Retinal pigment epithelial cell (primary cell): ENCODE results near the gene RNF113B.

Experiments used
- DNase-seq: peaks from one replicate; pipeline ENCODE4 v3.0.0-alpha.2; 2010; ENCODE audit warnings: low read depth
- H3K4me3 ChIP-seq: 2 replicates; pipeline ENCODE4 v1.5.1; 2011; ENCODE audit warnings: mild to moderate bottlenecking, low read length, control low read depth, moderate library complexity
- TF ChIP-seq, protein P1 (sequence below): conservative IDR thresholded peaks from 2 replicates; pipeline ENCODE4 v1.5.1; 2011; ENCODE audit warnings: low read depth, low read length, control low read depth, inconsistent platforms

The RNF113B gene

GRCh38 chr13:98222081-98222554, 45.0 kb upstream of the RNF113B start:
- DNase-seq, result no peak
- TF ChIP-seq, protein P1, sequence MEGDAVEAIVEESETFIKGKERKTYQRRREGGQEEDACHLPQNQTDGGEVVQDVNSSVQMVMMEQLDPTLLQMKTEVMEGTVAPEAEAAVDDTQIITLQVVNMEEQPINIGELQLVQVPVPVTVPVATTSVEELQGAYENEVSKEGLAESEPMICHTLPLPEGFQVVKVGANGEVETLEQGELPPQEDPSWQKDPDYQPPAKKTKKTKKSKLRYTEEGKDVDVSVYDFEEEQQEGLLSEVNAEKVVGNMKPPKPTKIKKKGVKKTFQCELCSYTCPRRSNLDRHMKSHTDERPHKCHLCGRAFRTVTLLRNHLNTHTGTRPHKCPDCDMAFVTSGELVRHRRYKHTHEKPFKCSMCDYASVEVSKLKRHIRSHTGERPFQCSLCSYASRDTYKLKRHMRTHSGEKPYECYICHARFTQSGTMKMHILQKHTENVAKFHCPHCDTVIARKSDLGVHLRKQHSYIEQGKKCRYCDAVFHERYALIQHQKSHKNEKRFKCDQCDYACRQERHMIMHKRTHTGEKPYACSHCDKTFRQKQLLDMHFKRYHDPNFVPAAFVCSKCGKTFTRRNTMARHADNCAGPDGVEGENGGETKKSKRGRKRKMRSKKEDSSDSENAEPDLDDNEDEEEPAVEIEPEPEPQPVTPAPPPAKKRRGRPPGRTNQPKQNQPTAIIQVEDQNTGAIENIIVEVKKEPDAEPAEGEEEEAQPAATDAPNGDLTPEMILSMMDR, result no peak
- no peak overlapping the region for H3K4me3 ChIP-seq

GRCh38 chr13:98221234-98221633, 44.2 kb upstream of the RNF113B start:
- H3K4me3 ChIP-seq, result no peak overlapping the region
- TF ChIP-seq, protein P1, result no peak
- no peak for DNase-seq

- TF ChIP-seq, protein P1, result no peak
- DNase-seq, result no peak
- H3K4me3 ChIP-seq, result no peak overlapping the region
These were observed 43.3 kb upstream of the RNF113B start for GRCh38 chr13:98220271-98220791.

DNA sequence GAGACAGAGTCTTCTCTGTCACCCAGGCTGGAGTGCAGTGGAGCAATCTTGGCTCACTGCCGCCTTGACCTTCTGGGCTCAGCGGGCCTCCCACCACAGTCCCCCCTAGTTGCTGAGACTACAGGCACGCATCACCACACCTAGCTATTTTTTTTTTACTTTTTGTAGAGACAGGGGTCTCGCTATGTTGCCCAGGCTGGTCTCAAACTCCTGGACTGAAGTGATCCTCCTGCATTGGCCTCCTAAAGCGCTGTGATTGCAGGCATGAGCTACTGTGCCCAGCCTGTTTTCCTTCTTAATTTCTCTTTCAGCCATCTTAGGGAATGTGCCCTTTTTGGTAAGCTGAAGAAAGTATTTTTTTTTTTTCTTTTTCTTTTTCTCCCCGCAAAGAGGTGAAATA, 42.6 kb upstream of the RNF113B start:
- H3K4me3 ChIP-seq, result no peak overlapping the region
- no peak for DNase-seq
- TF ChIP-seq, protein P1, result no peak

GRCh38 chr13:98217597-98217996, 40.5 kb upstream of the RNF113B start:
- no peak for DNase-seq
- H3K4me3 ChIP-seq, result no peak overlapping the region
- TF ChIP-seq, protein P1, result no peak

- no peak for DNase-seq
- TF ChIP-seq, protein P1, result no peak
- no peak overlapping the region for H3K4me3 ChIP-seq
These were observed 39.7 kb upstream of the RNF113B start for GRCh38 chr13:98216711-98217285.

DNA sequence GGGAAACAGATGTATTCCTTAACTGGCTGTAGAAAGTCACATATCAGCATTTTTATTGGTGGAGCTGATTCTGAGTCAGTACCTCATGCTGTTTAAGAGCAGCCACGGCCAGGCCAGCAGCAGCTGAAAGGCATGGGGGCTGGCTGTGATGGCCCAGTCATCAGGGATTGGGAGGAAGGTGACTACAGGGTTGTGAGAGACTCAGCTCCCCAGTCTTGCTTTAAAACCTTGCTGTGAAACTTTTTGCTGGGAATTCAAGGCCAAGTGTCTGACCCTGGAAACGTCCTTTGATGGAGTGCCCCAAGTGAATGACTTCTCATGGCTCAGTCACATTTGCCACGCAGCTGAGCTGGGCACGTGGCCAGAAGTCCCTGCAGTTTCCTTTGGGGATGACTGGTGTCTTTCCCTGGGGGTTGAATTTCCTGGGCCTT, 39.1 kb upstream of the RNF113B start:
- TF ChIP-seq, protein P1, result no peak

More for the DNA sequence above, 39.1 kb upstream of the RNF113B start:
- peak; percentile 62 for DNase-seq
- H3K4me3 ChIP-seq, result no peak overlapping the region
